HG02870 (cell line): ENCODE measurements around the gene PPARGC1A.

Source experiments
- ATAC-seq: cut with Tn5 transposase; IDR thresholded peaks from one replicate; pipeline ENCODE4 v1.9.1; 2021; ENCODE audit warnings: mild to moderate bottlenecking, moderate library complexity; ENCODE audit not compliant: unreplicated experiment

The PPARGC1A gene

DNA sequence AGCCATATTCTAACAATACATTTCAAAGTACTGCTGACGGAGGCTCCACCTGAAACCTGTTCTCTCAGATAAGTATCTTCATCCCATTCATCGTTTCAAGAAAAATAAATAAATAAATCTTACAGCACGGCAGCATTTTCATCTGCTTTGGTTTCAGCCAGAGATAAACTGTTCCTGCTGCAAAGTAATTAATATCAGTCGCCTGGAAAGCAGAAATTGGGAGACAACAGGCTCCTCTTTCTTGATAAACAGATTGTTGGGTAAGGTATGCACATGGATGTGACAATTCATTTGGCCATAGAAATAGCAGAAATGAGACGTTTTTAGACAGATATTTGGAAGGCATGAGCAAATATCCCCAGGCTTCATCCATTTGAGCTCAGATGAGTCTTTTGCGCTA lies 110.4 kb downstream of the PPARGC1A start:
- ATAC-seq = no peak

DNA sequence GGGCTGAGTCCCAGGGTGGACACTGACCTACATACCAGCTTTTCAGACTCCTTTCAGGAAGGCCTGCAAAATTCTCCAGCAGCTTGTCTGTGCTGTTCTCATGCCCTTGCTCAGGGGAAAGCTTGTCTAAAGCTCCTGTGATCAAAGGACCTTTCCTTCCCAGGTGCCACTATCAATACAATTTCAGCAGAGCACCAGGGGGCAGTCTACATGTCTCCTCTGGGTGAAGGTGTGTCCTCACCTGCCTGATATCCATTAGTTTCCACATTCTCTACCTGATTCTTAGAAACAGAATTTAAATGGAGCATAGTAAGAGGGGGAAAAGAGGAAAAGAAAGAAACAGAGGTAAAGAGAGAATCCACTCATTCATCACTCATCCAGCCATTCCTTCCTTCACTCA lies 114.2 kb downstream of the PPARGC1A start:
- no peak for ATAC-seq

DNA sequence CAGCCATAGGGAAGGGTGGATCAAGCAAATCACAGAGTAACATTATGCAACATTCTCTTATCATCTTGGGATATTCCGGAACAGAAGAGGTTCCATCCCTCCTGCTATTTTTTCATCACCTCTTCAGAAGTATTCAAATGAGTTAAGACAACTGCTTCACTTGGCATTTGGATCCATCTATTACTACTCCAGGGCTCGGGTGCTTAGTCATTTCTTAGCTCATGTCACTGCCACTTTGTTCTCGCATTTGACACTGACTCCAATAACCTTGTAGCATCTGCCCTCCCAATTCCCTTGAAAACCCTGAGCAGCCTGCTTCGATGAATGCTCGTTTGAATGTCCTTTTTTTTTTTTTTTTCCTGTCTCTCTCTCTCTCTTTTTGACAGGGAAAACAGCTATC lies 114.9 kb downstream of the PPARGC1A start:
- no peak for ATAC-seq

DNA sequence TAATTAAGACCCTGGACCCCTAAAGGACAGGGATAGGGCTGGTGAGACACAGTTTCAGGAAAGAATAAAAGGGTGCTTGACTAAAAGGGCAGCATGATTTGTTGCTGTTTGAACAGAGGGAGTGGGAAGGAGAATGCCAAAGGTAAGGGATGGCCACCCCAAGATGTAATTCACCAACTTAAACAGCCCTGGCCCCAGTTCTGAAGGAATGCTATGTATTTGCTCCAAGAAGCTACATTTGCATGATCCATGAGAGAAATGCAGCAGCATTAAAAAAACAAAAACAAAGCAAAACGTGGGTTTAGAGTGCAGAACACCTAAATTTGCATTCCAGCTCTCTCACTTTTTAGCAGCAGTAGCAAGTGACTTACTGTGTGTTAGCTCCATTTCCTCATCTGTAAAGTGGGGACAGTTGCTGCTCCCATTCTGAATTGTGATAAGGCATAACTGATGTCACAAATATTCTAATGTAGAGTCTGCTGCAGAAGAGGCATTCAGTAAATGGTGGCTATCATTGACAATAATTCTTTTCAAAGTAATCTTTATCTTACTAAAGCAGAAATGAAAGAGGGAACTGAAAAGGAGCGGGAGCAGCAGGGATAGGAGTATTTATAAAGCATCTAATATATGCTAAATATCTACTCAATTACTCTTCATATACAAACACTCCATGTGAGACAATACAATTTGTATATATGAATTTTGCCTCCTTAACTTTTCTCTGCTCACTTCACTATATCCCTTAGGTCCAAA lies 115.8 kb downstream of the PPARGC1A start:
- ATAC-seq = no peak

DNA sequence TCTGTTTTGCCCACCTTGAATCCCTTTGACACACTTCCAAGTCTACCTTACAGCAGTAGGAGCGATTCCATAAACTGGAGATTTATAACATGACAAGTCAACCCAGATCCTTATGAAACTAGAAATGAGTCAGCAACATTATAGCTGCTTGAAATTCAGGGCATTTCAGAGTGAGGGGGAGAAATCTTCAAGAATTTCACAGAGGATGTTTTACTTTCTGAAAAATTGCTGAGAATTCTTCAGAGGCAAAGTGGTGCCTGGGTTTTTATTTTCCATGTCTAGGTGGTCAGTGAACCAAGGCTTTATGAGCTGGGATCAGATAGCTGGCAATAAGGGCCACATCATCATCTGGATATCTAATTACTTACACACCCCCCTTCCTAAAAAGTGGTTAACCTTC lies 119.8 kb downstream of the PPARGC1A start:
- ATAC-seq = no peak

DNA sequence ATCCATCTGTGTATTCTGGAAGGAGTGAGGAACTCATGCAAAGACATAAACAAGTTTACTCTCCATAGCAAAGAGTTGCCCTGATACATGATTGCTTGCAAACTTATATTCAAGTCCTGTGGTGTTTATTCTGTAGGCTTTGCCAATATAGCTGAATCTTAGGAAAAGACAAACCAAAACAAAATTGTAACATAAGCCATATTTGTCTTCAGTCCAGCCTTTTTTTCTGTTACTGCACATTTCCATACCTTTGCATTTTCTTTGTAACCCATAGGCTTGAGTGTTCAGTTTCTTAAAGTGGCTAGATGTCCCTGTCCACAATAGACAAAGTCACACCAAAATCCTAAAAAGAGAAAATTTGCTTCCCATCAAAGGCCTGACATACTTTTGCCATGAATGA lies 120.4 kb downstream of the PPARGC1A start:
- no peak for ATAC-seq

DNA sequence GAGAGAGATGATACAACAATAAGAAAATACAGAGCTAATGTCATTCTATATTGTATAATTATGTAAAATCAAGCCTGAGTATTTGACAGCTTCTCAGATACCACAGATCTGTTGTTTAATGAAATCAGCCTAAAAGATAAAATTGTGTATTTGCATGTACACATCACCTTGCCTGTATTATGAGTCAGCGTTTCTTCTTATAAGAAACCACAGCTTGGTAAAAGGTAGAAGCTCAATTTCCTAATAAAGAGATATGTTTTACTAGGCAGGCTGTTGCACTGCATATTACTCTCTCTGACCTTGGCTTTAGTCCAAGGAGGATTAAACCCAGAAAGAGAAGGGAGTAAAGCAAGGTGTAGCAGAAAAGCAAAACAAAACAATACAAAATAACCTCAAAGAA lies 121.3 kb downstream of the PPARGC1A start:
- no peak for ATAC-seq

DNA sequence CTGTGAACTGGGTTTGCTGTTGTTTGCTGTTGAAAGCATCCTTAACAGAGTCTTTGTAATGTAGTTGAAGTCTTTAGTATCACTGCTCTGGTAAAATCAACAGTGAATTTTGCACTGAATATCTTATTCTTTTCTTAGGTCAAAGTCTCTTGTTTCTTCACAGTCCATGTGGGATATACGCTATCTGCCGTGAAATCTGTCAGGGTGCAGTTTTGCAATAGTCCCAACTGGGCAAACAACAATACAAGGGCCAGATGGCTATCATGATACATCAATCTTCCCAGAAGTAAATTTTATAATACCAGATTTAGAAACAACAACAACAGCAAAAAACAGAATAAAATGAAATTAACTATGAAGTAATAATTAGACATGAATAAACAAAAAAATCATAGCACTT lies 123.5 kb downstream of the PPARGC1A start:
- ATAC-seq = no peak

DNA sequence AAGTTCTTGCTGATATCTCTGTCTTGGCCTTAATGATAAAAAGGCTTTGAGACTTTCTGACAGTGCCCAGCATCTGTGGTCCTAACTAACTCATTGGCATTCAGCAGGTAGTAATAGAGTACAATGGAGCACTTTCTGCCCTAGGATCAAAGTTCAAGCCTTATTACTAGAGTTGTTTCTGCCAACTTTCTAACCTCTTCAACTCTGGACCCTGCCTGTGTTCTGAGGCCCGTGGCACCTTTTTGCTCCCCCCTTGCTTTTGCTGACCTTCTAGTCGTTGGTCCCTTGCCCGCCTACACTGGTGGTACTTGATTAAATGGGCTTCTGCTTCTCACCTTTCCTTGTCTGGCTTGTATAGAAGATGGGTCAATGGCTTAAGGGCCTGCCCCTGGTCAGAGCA lies 126.3 kb downstream of the PPARGC1A start:
- no peak for ATAC-seq

DNA sequence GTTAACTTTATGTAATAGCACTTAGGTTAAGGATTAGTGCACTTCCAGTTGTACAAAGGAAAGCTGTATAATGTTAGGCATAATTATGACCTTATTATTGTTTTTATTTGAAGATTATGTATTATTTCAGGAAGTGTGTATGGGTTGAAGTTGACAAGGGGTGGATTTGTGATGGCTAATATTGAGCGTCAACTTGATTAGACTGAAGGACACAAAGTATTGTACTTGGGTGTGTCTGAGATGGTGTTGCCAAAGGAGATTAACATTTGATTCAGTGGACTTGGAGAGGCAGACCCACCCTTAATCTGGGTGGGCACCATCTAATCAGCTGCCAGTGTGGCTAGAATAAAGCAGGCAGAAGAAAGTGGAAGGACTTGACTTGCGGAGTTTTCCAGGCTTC lies 127.3 kb downstream of the PPARGC1A start:
- ATAC-seq = no peak

DNA sequence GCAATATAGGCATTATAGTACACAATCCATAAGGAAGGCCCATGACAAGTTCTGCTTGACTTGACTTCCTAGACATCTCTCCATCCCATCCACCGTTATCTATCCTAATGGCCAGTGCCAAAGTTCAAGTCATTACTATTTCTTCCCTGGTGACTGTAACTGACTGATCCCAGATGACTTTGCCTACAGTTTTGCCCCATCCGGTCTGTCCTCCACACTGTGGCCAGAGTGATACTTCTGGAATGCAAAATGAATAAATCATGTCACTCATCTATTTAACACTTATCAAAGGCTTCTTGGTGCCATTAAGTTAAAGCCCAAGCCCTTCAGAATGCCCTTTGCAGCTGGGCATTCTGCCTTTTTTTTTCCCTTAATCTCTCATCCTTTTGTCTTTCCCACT lies 130.8 kb downstream of the PPARGC1A start:
- ATAC-seq = no peak

DNA sequence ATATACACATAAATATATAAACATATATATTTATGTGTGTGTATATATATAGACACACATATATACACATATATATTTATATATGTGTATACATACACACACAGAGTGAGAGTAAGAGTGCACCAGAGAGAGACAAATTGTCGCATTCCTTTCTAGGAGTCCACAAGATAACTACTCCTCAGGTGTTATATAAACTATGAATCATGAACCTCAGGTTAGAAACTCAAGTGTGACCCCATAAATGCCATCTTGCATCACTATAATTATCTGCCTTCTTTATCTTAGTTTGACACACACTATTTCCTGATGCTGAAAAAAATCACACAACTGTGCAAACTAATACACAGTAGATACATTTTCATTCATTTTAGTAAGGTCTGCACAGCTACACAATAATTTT lies 135.2 kb downstream of the PPARGC1A start:
- ATAC-seq = no peak

DNA sequence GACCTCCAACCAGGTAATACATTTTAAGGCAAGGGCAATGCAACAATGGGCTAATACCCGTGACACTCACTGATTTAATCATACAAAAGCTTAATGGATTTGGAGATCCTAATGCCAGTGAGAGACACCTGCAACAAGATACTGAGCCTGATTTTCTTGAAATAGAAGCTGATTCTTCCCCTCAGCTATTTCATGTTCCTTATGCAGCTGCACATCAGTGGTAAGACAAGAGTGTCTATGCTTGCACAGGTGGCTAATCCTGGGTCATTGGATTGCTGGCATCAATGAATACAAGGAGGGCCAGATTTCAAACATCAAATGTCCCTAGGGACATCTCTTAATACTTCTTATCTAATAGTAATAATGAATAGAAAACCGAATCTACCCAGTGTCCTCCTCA lies 139.7 kb downstream of the PPARGC1A start:
- ATAC-seq = no peak

DNA sequence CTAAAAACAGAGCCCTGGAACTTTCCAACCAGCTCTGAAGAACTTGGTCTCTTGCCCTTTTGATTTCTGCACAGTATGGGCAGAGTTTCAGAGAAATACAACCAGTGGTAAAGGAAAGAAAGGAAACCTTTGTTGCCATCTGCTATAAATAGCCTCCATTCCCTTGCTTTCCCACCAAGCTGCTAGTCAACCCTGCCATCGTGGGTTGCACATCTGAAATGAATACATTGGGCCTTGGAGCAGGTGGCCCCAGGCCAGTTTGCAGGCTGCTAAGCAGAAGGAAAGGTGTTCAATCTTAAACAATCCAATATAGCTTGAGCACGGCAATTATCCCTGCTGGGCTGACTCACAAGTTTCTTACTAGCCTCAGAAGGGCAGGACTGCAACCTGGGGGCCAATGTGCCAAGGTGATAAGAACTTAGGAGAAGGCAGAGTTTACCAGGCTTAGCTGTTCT lies 142.5 kb downstream of the PPARGC1A start:
- ATAC-seq = no peak

DNA sequence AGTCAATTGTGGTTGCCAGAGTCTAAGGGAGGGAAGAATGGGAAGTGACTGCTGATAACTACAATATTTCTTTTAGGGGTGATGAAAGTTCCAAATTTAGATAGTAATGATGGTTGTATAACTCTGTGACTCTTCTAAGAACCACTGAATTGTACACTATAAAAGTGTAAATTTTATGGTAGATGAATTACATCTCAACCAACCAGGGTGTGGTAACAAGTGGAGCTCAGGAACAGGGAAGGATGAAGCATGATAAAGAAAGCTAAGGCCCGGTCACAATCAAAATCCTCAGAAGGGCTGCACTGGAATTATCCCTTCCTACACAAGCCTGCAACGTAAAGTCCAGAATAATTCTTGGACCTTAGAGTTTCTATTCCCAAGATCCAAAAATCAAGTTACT lies 143.2 kb downstream of the PPARGC1A start:
- no peak for ATAC-seq

DNA sequence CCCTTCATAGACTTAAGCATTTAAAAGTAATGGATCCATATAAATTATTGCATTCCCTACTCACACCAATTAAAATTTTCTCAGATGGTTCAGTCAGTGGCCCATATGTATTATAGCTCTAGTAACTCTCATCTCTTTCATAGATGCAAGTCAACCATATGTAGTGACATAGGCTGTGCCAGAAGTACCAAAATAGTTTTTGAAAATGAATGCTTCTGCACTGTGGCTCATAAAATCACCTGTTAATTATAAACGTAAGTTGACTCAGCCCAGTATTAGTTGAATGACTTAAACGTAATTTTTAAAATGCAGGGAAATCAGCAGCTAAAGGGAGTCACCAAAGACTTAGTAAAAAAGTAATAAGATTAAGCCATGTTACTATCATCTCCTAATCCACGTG lies 143.8 kb downstream of the PPARGC1A start:
- ATAC-seq = no peak

DNA sequence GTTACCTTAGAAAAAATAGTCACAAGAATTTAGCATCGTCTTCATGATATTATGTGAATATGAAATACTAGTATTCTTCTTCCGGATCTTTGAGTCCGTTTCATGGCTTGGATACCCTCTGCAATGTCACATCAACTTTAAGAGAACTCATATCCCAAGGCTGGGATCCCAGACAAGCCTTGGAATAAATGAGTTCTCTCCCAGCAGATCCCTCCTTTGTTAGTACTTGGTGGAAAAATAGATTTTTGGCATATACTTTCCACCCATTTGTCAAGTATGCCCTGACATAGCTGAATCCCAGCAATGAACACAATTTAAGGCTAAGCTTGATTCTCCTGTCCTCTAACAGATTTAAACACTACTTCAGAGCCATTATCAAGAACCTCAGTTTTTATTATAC lies 144.5 kb downstream of the PPARGC1A start:
- ATAC-seq = no peak
